VCaP (cell line): Measurements from ENCODE around the gene SECTM1.

Experiments
- H3K27ac ChIP-seq: fragments of 450-650 bp; 2 replicates; pipeline ENCODE4 v1.5.1; 2017
- TF ChIP-seq, protein P1 (sequence below): fragments of 450-650 bp; conservative IDR thresholded peaks from 2 replicates; pipeline ENCODE4 v1.5.1; 2017; ENCODE audit warnings: mild to moderate bottlenecking, moderate library complexity

Gene SECTM1

DNA sequence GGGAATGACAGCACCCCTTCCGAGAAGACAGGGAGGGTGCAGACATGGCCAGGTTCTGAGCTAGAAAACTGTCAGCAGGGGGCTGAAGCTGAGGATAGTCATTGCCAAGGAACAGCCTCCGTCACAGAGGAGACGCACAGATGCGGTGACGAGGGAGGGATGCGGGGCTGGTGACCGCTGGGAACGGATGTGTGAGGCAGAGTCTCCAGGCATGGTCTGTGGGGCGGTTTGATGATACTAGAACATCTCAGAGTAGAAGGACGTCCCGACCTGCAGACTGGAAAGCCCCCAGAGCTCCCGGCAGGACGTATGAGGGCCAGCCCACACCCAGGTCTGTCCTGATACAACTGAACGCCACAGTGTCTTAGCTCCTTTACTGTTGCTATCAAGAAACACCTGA is 58.2 kb downstream of the SECTM1 start:
- TF ChIP-seq, protein P1, sequence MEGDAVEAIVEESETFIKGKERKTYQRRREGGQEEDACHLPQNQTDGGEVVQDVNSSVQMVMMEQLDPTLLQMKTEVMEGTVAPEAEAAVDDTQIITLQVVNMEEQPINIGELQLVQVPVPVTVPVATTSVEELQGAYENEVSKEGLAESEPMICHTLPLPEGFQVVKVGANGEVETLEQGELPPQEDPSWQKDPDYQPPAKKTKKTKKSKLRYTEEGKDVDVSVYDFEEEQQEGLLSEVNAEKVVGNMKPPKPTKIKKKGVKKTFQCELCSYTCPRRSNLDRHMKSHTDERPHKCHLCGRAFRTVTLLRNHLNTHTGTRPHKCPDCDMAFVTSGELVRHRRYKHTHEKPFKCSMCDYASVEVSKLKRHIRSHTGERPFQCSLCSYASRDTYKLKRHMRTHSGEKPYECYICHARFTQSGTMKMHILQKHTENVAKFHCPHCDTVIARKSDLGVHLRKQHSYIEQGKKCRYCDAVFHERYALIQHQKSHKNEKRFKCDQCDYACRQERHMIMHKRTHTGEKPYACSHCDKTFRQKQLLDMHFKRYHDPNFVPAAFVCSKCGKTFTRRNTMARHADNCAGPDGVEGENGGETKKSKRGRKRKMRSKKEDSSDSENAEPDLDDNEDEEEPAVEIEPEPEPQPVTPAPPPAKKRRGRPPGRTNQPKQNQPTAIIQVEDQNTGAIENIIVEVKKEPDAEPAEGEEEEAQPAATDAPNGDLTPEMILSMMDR, result no peak

DNA sequence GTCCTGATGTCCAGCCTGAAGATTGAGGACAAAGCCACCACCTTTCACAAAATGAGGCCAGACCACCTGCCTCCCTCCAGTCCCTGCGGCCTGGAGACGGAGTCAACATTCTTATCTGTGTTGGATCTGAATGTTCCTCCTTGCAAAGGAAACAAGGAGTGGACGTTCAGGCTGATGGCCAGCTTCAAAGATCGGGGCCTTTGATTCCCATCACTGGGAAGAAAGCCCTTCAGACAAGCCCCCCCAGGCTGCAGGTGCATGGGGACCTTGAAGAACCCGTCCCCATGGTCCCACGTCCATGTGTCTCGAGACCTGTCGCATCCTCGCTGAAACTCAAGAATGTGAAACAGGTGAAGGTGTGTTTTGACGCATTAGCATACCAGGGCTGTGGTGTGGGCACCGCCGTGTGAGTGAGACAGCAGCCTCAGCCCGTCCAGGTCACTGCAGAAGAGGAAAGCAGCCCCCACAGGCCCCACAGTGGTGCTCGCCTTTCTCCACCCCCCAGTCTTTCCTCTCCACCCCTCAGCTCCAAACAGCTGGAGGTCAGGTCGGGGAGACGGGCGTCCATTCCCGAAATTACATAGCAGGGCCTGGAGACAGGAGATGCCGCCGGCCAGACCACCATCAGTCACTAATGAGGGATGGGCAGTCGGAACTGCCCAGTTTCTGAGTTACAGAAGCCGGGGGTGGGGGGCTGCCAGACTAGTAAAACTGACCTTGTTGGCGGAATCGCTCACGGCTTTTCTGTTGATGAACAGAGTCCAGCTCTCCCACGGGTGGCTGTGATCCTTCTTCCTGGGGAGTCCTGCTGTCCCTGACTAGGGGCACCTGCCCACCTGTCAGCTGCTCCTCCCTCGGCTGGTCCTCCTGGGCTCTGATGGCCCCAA is 59.2 kb downstream of the SECTM1 start:
- TF ChIP-seq, protein P1, result no peak
- H3K27ac ChIP-seq, result peak overlapping the region; percentile 95

More for the DNA sequence above, 58.2 kb downstream of the SECTM1 start:
- peak overlapping the region; percentile 95; the same call in 1 of the 2 replicates for H3K27ac ChIP-seq

DNA sequence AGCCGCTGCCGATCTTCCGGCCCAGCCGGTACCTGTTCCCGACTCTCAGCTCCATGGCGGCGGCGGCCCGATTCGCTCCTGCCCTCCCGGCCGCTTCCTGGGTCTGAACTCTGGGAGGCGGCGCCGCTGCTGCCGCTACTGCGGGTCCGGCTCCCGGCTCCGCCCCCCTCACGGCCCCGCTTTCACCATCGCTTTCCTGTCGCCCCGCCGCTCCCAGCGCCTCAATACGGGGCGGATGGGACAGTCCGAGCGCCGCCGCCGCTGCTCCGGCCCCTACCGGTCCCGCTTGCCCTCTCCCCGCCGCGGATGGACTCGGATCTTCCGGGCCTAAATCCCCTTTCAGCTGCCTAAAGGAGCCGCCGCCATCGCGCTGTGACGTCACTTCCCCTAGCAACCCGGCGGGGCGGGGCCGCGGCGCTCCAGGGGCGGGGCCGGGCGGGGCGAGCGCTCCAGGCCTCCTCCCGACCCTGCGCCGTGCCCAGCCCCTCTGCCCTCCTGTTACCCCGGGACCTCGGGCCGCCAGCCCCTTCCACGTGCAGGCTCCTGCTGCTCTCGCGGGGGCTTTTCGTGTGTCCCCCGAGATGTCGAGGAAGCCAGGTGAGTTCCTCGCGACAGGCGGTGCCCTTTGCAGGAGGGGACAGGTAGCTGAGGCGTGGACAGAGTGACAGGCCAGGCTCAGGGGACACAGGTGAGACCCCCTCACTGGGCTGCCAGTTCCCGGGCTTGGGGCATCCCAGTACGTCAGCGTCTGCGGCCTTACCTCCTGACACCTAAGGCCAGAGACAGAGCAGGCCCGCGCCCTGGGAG is 60.0 kb downstream of the SECTM1 start, which contains the start of gene CSNK1D:
Gene CSNK1D (minus strand): TSS at position 374 of the 807 bp plus-strand sequence. CDS start 319 bp downstream, at position 55.
- TF ChIP-seq, protein P1, result no peak
- H3K27ac ChIP-seq, result peak within 1 kb of the TSS; percentile 95

DNA sequence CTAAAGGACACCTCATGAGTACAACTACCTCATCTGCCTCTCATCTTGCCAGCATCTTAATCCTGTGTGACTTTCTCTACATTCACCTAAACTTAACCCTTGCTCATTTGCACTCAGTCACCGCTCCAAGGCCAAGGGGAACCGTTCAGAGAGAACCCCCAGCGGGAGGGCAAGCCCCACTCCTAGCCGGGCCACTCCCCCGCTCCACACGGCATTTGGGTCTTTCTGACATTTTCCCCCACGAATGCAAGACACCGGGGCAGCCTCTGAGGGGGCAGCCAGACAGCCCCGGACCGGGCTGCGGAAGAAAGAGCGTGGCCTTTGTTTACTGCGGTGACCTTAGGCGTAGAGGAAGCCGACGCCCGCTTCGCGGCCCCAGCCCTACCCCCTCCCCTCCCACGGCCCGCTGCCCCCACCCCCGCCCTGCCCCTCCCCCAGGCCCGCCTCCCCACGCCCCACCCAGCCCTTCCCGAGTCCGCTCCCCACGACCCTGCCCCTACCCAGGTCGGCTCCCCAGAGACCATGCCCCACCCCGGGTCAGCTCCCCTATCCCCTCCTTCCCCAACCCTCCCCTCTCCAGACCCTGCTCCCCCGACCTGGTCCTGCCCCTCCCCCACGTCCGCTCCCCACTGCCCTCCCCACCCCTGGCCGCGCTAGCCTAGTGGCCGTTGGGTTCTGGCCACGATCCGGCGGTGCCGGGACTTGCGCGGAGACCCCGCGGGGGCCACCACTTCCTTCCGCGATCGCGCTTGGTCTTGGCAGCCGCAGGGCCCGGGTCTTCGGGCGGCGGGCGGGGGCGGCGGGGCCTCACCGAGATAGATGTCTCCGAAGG is 60.9 kb downstream of the SECTM1 start:
- peak overlapping the region; percentile 95 for H3K27ac ChIP-seq

DNA sequence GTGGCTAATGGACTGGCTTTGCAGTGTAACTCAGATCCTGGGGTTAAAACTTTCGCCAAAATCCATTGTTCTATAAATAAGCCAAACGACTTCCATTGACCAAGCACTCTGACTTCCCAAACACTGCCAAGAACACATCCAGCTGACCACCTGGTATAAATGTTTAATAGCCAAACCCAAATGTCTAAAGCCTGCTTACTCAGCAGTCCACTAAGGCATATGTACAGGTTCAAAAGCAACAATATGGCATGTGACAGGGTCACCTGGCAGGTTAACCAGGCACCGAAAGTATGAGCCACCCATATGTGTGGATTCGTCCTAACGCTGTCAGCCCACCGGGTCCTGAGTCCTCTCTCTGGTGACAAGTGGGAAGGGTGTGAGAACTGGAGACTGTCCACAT is 62.2 kb downstream of the SECTM1 start:
- peak overlapping the region; percentile 95 for H3K27ac ChIP-seq
- TF ChIP-seq, protein P1, result no peak

More for the DNA sequence above, 60.9 kb downstream of the SECTM1 start:
- TF ChIP-seq, protein P1, result no peak
